GM12878 (cell line): Measurements from ENCODE around the gene NFAM1. TPM values are rescaled to one million over a fixed set of nuclear protein-coding genes. Genes with fewer than 3 reads are reported as not detected.

Source experiments
- ATAC-seq: fragments of 200-7000 bp; cut with Tn5 transposase; 3 replicates; pipeline ENCODE4 v1.9.1; 2020; ENCODE audit warnings: mild to moderate bottlenecking, moderate library complexity
- BruUV-seq: library from RNA; stranded (reverse); fragments of 400-500 nt; replicated peaks from 2 replicates; lab custom pipeline; 2021; lab: Mats Ljungman, UMichigan
- CTCF ChIA-PET: fragments of 300-600 bp; sonication (Branson Sonifier 250); formaldehyde crosslinking; extraction: SDS; loops from one replicate; lab custom pipeline; 2021; ENCODE audit warnings: inconsistent platforms; lab: Yijun Ruan, JAX
- POLR2A ChIA-PET: fragments of 350-600 bp; formaldehyde crosslinking; extraction: SDS; loops from one replicate; lab custom pipeline; 2021; ENCODE audit warnings: inconsistent platforms; lab: Charles Lee
- RAD21 ChIA-PET: fragments of 300-600 bp; sonication (Branson Sonifier 250); formaldehyde crosslinking; loops from one replicate; lab custom pipeline; 2023; ENCODE audit warnings: antibody characterized with exemption; ENCODE audit not compliant: unreplicated experiment; lab: Charles Lee
- SMC1A ChIA-PET: fragments of 300-600 bp; sonication (Branson Sonifier 250); formaldehyde crosslinking; loops from one replicate; lab custom pipeline; 2023; ENCODE audit not compliant: unreplicated experiment, uncharacterized antibody; lab: Charles Lee
- DNase-seq: peaks from one replicate; pipeline ENCODE4 v3.0.0-alpha.2; 2011; ENCODE audit warnings: low read depth, low spot score
- FAIRE-seq: peaks from 3 replicates; lab custom pipeline; 2011; peaks lifted over from hg19 to GRCh38; lab: Jason Lieb, UNC
- H2AFZ ChIP-seq: 2 replicates; pipeline ENCODE4 v1.6.0; 2011; ENCODE audit warnings: low read depth, low read length, control low read depth; ENCODE audit not compliant: control insufficient read depth
- H3K27ac ChIP-seq: 2 replicates; pipeline ENCODE4 v1.5.1; 2011; ENCODE audit warnings: control low read depth; ENCODE audit not compliant: control insufficient read depth, insufficient read depth
- H3K27me3 ChIP-seq, 2 experiments: replicated peaks in 1 of 2; 2 replicates each; pipeline versions ENCODE4 v1.6.0 to v1.6.1; 2011; ENCODE audit warnings: low read length in 1 of 2; ENCODE audit not compliant: control insufficient read depth in 2 of 2, insufficient read depth in 2 of 2
- H3K36me3 ChIP-seq, 2 experiments: 2 replicates each; pipeline ENCODE4 v1.5.1; 2011; ENCODE audit warnings: low read length in 1 of 2; ENCODE audit not compliant: control insufficient read depth in 2 of 2, insufficient read depth in 2 of 2
- H3K4me1 ChIP-seq: 2 replicates; pipeline ENCODE4 v1.6.1; 2011; ENCODE audit warnings: mild to moderate bottlenecking, low read length, moderate library complexity, mixed read lengths; ENCODE audit not compliant: control insufficient read depth, insufficient read depth
- H3K4me2 ChIP-seq: 2 replicates; pipeline ENCODE4 v1.6.0; 2011; ENCODE audit warnings: control low read depth; ENCODE audit not compliant: control insufficient read depth, insufficient read depth
- H3K4me3 ChIP-seq: fragments of 200-600 bp; sonication (generic); 2 replicates; pipeline ENCODE4 v1.5.1; 2016
- H3K79me2 ChIP-seq: 2 replicates; pipeline ENCODE4 v1.6.0; 2011; ENCODE audit warnings: low read length; ENCODE audit not compliant: control insufficient read depth, insufficient read depth
- H3K9ac ChIP-seq: 2 replicates; pipeline ENCODE4 v1.8.0; 2011; ENCODE audit warnings: low read length, control low read depth, mixed read lengths; ENCODE audit not compliant: control insufficient read depth, insufficient read depth
- H3K9me3 ChIP-seq: replicated peaks from 3 replicates; pipeline ENCODE4 v1.5.1; 2011; ENCODE audit warnings: mild to moderate bottlenecking, low read length; ENCODE audit not compliant: control insufficient read depth, insufficient read depth
- H4K20me1 ChIP-seq: 2 replicates; pipeline ENCODE4 v1.6.0; 2011; ENCODE audit not compliant: control insufficient read depth, insufficient read depth
- CHD4 ChIP-seq: fragments of 200-600 bp; sonication (generic); IDR thresholded peaks from 2 replicates; pipeline ENCODE4 v1.6.1; 2016; ENCODE audit warnings: mild to moderate bottlenecking
- RUNX3 ChIP-seq: IDR thresholded peaks from 2 replicates; pipeline ENCODE4 v1.6.1; 2012; ENCODE audit warnings: low read length, inconsistent platforms
- SMAD5 ChIP-seq: IDR thresholded peaks from 2 replicates; pipeline ENCODE4 v1.6.1; 2016; ENCODE audit warnings: antibody characterized with exemption, low read depth
- WGBS: methylation state at CpG from one replicate; pipeline ENCODE4 v1.1.6; 2016; ENCODE audit warnings: low lambda C conversion rate; ENCODE audit not compliant: insufficient replicate concordance, insufficient coverage; ENCODE audit errors: missing lambda C conversion rate; 5-methylcytosine and 5-hydroxymethylcytosine counted together
- in situ Hi-C: fragments of 300-500 bp; cut with MboI; formaldehyde crosslinking; loops from 9 replicates; pipeline ENCODE4 v1.14.3; 2018; ENCODE audit warnings: mixed read lengths
- intact Hi-C: fragments of 100-400 bp; cut with micrococcal nuclease; formaldehyde crosslinking; loops from one replicate; pipeline ENCODE4 v1.14.2; 2022; ENCODE audit not compliant: unreplicated experiment
- polyA plus RNA-seq, 11 experiments: library from polyadenylated mRNA; depleted of rRNA in 4 of 11; unstranded in 6 of 11; stranded (reverse) in 5 of 11; fragments of >200 nt; fragmentation: Nextera tagmentation in 4 of 11; fragmentation: Illumina TruSeq in 1 of 11; extraction: Ambion mirVana in 4 of 11; extraction: Trizol in 1 of 11; gene quantifications; 1 replicate in 1 of 11; 2 replicates in 10 of 11; pipeline versions ENCODE4 v1.2.1 to v1.2.3, GENCODE V29; 2011 to 2016; ENCODE audit warnings: inconsistent platforms in 2 of 11, missing spikeins in 2 of 11, low read depth in 1 of 11
- total RNA-seq, 4 experiments: library from RNA; depleted of rRNA in 3 of 4; stranded (reverse); fragments of >200 nt in 3 of 4; fragmentation: Illumina TruSeq in 1 of 4; extraction: Trizol in 1 of 4; gene quantifications; 2 replicates each; pipeline versions ENCODE4 v1.2.1 to v1.2.3, GENCODE V29; 2013 to 2021
- TF ChIP-seq, protein P1 (sequence below): fragments of 450-650 bp; IDR thresholded peaks from 2 replicates; pipeline ENCODE4 v1.6.1; 2014; ENCODE audit warnings: mild to moderate bottlenecking

The NFAM1 gene
- total and polyA plus RNA-seq, 10 of the 15 experiments (the other 5 are each of a cell fraction or from before 2014, with no cell fraction given) = 0.13 to 1.3 (median 0.24) TPM; not detected in 3

DNA sequence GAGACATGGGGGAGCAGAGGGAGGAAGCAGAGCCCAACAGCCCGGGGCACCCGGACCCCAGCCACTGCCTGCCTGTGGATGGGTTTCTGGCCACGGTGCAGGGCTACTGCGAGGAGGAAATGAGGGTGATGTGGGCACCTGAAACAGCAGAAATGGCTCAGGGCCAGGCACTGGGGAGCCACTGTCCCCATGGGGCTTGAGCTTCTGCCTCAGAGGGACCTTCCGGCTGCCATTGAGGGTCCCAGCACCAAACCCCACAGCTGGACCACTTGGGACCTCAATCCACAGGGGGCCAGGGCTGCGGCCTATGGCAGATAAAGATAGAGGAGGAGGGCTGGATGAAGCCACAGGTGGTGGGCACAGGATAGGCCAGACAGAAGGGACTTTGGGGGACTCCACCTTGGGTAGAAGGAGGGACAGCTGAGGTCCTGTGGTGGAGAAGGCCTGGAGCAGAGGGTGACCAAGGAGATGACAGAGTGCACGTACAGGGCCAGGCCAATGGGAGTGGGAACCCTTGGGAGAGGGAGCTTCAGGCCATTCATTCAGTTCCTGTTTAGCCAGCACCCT lies 48.3 kb downstream of the NFAM1 start:
- no TSS peak for BruUV-seq
- Histone ChIP-seq H3K36me3 (no peaks in the 10 kb centered on the region), H3K79me2 (no peaks in the 10 kb centered on the region), H3K4me3 (no peak overlapping the region), H3K27me3 (no peaks in the 10 kb centered on the region), H3K27ac (no peak overlapping the region), H3K9me3 (no peaks in the 10 kb centered on the region), H3K4me1 (no peaks in the 10 kb centered on the region), H3K4me2 (no peak overlapping the region), H4K20me1 (no peaks in the 10 kb centered on the region; the same call in 1 of the 2 replicates), H2AFZ (no peak overlapping the region), H3K9ac (no peak overlapping the region)
- no peak for FAIRE-seq
- ChIA-PET SMC1A (no interaction called here), CTCF (interaction anchor here (1.3 kb wide), 1 partner anchor 14 kb away, joined by 3 read pairs; no protein-coding TSS in a partner anchor), RAD21 (no interaction called here), POLR2A (interaction anchor here (1.1 kb wide), 1 partner anchor 373 kb away, joined by 3 read pairs; no protein-coding TSS in a partner anchor)
- ATAC-seq = no peak
- TF ChIP-seq RUNX3 = no peak
- TF ChIP-seq, protein P1, sequence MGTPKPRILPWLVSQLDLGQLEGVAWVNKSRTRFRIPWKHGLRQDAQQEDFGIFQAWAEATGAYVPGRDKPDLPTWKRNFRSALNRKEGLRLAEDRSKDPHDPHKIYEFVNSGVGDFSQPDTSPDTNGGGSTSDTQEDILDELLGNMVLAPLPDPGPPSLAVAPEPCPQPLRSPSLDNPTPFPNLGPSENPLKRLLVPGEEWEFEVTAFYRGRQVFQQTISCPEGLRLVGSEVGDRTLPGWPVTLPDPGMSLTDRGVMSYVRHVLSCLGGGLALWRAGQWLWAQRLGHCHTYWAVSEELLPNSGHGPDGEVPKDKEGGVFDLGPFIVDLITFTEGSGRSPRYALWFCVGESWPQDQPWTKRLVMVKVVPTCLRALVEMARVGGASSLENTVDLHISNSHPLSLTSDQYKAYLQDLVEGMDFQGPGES = no peak
- TF ChIP-seq CHD4 = no peak
- TF ChIP-seq SMAD5 = no peak
- in situ Hi-C loops (no loop called here), intact Hi-C loops (no loop called here)
- 15% methylated on average over 7 of the region's 7 CpGs for WGBS
- DNase-seq = no peak

DNA sequence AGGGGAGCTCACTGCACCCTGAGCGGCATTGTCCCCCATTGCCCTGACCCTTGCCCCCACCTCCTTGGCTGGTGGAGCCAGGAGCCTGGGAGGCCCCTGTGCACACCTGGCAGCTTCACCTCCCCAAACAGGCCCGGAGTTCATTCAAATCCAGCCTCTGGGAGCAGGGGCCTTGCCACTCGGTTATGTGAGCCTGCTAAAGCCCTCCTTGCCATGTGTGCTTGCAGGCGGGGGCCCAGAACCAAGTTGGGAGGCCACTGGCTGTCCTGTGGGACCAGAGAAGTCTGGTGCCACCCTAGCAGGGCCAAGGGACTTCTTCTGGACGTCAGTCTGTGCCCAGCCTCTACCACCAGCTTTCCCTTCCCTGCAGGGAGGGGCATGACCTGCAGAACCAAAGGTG lies 48.9 kb downstream of the NFAM1 start:
- ChIA-PET POLR2A (interaction anchor here (1.1 kb wide), 1 partner anchor 372 kb away, joined by 3 read pairs; no protein-coding TSS in a partner anchor), RAD21 (no interaction called here), CTCF (no interaction called here), SMC1A (no interaction called here)
- TF ChIP-seq, protein P1 = no peak
- no peak for ATAC-seq
- H3K27ac ChIP-seq = no peak overlapping the region
- WGBS = 36% methylated on average over 5 of the region's 5 CpGs
- no peaks in the 10 kb centered on the region for H3K79me2 ChIP-seq
- no peak for DNase-seq
- no peaks in the 10 kb centered on the region for H4K20me1 ChIP-seq
- H3K9ac ChIP-seq = no peak overlapping the region
- no peaks in the 10 kb centered on the region for H3K4me1 ChIP-seq
- no TSS peak for BruUV-seq
- H3K4me2 ChIP-seq = no peak overlapping the region
- no peaks in the 10 kb centered on the region for H3K9me3 ChIP-seq
- no peak overlapping the region for H3K4me3 ChIP-seq
- no peak for FAIRE-seq
- in situ Hi-C loops (no loop called here), intact Hi-C loops (no loop called here)
- H3K36me3 ChIP-seq = no peaks in the 10 kb centered on the region
- no peaks in the 10 kb centered on the region for H3K27me3 ChIP-seq
- H2AFZ ChIP-seq = no peak overlapping the region
